ENCODE measurements around the gene ZNF862.

Gene ZNF862

DNA sequence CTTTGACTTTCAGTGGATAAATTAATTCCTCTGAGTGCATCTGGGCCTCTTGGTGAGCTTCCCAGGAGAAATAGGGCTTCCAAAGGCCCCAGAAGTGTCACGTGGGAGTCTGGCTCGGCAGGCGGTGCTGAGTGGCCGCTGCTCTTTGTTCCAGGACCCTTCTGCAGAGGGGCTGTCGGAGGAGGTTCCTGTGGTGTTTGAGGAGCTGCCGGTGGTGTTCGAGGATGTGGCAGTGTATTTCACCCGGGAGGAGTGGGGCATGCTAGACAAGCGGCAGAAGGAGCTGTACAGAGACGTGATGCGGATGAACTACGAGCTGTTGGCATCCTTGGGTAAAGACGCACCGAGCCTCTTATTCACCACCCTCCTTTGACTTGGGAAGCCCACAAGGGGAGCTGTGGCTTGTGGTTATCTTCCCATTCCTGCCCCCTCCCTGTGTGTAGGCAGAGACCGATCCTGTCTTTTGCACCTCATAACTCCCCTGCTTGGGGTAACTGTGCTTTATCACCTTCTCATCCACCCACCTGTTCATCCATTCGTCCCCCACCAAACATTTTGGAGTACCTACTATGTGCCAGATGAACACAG is 11.9 kb downstream of the ZNF862 start:
- no peak for TF ChIP-seq EZH2phosphoT487 (IDR thresholded peaks at IDR 0.05; ENCODE audit: borderline replicate concordance)
- TF ChIP-seq, protein P1, sequence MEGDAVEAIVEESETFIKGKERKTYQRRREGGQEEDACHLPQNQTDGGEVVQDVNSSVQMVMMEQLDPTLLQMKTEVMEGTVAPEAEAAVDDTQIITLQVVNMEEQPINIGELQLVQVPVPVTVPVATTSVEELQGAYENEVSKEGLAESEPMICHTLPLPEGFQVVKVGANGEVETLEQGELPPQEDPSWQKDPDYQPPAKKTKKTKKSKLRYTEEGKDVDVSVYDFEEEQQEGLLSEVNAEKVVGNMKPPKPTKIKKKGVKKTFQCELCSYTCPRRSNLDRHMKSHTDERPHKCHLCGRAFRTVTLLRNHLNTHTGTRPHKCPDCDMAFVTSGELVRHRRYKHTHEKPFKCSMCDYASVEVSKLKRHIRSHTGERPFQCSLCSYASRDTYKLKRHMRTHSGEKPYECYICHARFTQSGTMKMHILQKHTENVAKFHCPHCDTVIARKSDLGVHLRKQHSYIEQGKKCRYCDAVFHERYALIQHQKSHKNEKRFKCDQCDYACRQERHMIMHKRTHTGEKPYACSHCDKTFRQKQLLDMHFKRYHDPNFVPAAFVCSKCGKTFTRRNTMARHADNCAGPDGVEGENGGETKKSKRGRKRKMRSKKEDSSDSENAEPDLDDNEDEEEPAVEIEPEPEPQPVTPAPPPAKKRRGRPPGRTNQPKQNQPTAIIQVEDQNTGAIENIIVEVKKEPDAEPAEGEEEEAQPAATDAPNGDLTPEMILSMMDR (conservative IDR thresholded peaks at IDR 0.05; ENCODE audit: low read length): 0 out of 2 replicates have a peak, but pooled peaks have one; percentile 12
- no peak overlapping the region for H3K4me2 ChIP-seq (ENCODE audit: low read depth, low read length, poor library complexity, severe bottlenecking)

DNA sequence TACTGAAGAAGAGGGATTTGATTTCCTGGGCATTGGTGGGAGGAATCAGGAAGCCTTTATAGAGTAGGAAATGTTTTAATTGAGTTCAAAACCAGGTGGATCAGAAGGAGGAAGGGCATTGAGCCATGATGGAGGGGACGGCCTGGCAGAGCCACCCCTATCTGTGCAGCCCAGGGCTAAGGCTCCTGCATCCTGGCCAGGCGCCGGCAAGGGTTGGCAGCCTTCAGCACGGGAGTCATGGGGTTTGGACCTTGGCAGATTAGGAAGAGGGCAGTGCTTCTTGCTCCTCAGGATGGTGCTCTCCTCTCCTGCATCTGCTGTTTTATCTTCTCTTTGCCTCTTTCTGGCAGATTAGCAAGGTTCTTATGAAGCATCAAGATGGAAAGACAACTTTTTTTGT is 12.5 kb downstream of the ZNF862 start:
- Histone ChIP-seq H3K4me2 (ENCODE audit: low read depth, low read length, poor library complexity, severe bottlenecking) (no peak overlapping the region), H3K9ac (ENCODE audit: low read depth, low read length, poor library complexity, severe bottlenecking) (no peak overlapping the region), H3K4me3 (ENCODE audit: low read length, poor library complexity, severe bottlenecking) (no peak overlapping the region), H3F3A (ENCODE audit: low read depth) (no peaks in the 10 kb centered on the region), H4K20me1 (ENCODE audit: insufficient read depth, low read length, poor library complexity, severe bottlenecking) (no peaks in the 10 kb centered on the region), H3K9me3 (ENCODE audit: insufficient read depth, low read depth, low read length) (no peaks in the 10 kb centered on the region), H3K4me1 (ENCODE audit: insufficient read depth, low read length, poor library complexity, severe bottlenecking) (peaks cover 8% of the 10 kb centered on the region), H3K9me2 (replicated peaks; ENCODE audit: low read depth, low read length) (no peaks in the 10 kb centered on the region), H3K36me3 (ENCODE audit: insufficient read depth, low read length) (no peaks in the 10 kb centered on the region), H3K27me3 (ENCODE audit: insufficient read depth, low read length, poor library complexity, severe bottlenecking) (no peaks in the 10 kb centered on the region), H2AFZ (ENCODE audit: low read length) (no peak overlapping the region), H3K79me2 (ENCODE audit: insufficient read depth, low read length) (no peaks in the 10 kb centered on the region)
- TF ChIP-seq EZH2phosphoT487 (IDR thresholded peaks at IDR 0.05; ENCODE audit: borderline replicate concordance): no peak
- TF ChIP-seq, protein P1 (conservative IDR thresholded peaks at IDR 0.05; ENCODE audit: low read length): no peak

More for the DNA sequence above, 11.9 kb downstream of the ZNF862 start:
- Histone ChIP-seq H4K20me1 (ENCODE audit: insufficient read depth, low read length, poor library complexity, severe bottlenecking) (no peaks in the 10 kb centered on the region), H3K27me3 (ENCODE audit: insufficient read depth, low read length, poor library complexity, severe bottlenecking) (no peaks in the 10 kb centered on the region), H3K36me3 (ENCODE audit: insufficient read depth, low read length) (no peaks in the 10 kb centered on the region), H3K79me2 (ENCODE audit: insufficient read depth, low read length) (no peaks in the 10 kb centered on the region), H3K9me3 (ENCODE audit: insufficient read depth, low read depth, low read length) (no peaks in the 10 kb centered on the region), H3K4me3 (ENCODE audit: low read length, poor library complexity, severe bottlenecking) (no peak overlapping the region), H2AFZ (ENCODE audit: low read length) (no peak overlapping the region), H3K9me2 (replicated peaks; ENCODE audit: low read depth, low read length) (no peaks in the 10 kb centered on the region), H3F3A (ENCODE audit: low read depth) (no peaks in the 10 kb centered on the region), H3K9ac (ENCODE audit: low read depth, low read length, poor library complexity, severe bottlenecking) (no peak overlapping the region), H3K4me1 (ENCODE audit: insufficient read depth, low read length, poor library complexity, severe bottlenecking) (peaks cover 2% of the 10 kb centered on the region)

DNA sequence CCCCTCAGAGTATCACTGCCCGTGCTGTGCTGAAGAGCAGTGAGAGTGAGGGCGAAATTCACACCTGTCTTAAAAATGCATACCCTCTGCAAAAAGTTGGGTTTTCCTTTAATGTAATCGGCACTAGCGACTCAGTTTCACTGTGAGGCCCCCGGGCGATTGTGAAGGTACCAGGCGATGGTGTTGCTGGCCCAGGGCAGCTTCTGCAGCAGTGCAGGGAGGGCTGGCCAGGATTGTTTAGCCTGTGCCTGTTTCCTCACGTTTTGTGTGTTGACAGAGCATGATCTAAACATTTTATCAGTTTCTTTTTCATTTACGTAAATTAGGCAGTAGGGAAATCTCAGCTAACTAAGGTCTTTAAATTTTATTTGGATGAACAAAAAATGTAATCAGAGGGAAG is 13.3 kb downstream of the ZNF862 start:
- no peak overlapping the region for H3K4me2 ChIP-seq (ENCODE audit: low read depth, low read length, poor library complexity, severe bottlenecking)
- no peaks in the 10 kb centered on the region for H3K36me3 ChIP-seq (ENCODE audit: insufficient read depth, low read length)
- no peaks in the 10 kb centered on the region for H3K79me2 ChIP-seq (ENCODE audit: insufficient read depth, low read length)
- H3K9me2 ChIP-seq (replicated peaks; ENCODE audit: low read depth, low read length): no peaks in the 10 kb centered on the region
- TF ChIP-seq, protein P1 (conservative IDR thresholded peaks at IDR 0.05; ENCODE audit: low read length): no peak
- no peak for TF ChIP-seq EZH2phosphoT487 (IDR thresholded peaks at IDR 0.05; ENCODE audit: borderline replicate concordance)
- H4K20me1 ChIP-seq (ENCODE audit: insufficient read depth, low read length, poor library complexity, severe bottlenecking): no peaks in the 10 kb centered on the region
- no peaks in the 10 kb centered on the region for H3F3A ChIP-seq (ENCODE audit: low read depth)
- no peak overlapping the region for H3K4me3 ChIP-seq (ENCODE audit: low read length, poor library complexity, severe bottlenecking)
- H3K9me3 ChIP-seq (ENCODE audit: insufficient read depth, low read depth, low read length): no peaks in the 10 kb centered on the region
- H2AFZ ChIP-seq (ENCODE audit: low read length): no peak overlapping the region
- no peak overlapping the region for H3K9ac ChIP-seq (ENCODE audit: low read depth, low read length, poor library complexity, severe bottlenecking)
- peaks cover 10% of the 10 kb centered on the region for H3K4me1 ChIP-seq (ENCODE audit: insufficient read depth, low read length, poor library complexity, severe bottlenecking)
- H3K27me3 ChIP-seq (ENCODE audit: insufficient read depth, low read length, poor library complexity, severe bottlenecking): no peaks in the 10 kb centered on the region
